Right lobe of liver (tissue), 4 donors: Measurements from ENCODE around the gene GAREM2.

Source experiments
- POLR2A ChIP-seq: fragments of 450-650 bp; IDR thresholded peaks from one replicate; pipeline ENCODE4 v1.6.1; 2017; ENCODE audit warnings: antibody characterized with exemption, mild to moderate bottlenecking
- TF ChIP-seq, protein P1 (sequence below), 4 donors: fragments of 200-600 bp in 3 of 4; fragments of 450-650 bp in 1 of 4; IDR thresholded peaks; one replicate each; pipeline versions ENCODE4 v1.5.1 to v1.8.0; 2016 to 2022; ENCODE audit warnings: antibody characterized with exemption in 4 of 4, mild to moderate bottlenecking in 2 of 4
- donor health status: DM: no; HTN: no; CAD: no.
- donor health status: DM: no; HTN: no; CAD: no.
- donor health status: DM: no; HTN: yes; CAD: no.

DNA sequence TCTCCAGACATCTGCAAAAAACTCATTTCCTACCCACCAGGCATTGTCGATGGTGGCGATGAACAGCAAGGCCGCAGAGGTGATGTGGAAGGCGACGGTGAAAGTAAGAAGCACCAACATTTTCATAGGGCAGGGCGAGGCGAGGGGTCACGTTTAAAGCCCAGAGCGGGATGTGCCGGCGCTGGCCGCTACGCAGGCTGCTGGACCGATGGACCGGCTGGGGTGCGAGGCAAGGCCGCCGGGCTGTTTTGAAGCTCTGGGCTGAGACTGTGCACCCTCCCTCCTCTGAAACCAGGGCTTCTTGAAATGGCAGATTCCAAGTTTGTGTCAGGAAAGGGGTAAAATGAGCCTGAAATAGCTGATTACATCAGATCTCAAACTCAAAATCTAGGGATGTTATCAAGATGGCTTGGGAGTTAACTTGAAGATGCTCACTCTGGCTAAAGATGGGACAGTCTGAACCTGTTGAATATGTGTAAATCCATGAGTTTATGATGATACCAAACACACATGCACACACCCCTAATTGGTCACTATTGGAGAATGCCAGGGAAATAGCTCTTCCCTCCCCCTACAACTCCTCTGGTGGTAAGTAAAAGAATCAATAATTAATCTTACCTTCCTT lies 31.6 kb upstream of the GAREM2 start:
- TF ChIP-seq POLR2A = no peak
- TF ChIP-seq, protein P1, sequence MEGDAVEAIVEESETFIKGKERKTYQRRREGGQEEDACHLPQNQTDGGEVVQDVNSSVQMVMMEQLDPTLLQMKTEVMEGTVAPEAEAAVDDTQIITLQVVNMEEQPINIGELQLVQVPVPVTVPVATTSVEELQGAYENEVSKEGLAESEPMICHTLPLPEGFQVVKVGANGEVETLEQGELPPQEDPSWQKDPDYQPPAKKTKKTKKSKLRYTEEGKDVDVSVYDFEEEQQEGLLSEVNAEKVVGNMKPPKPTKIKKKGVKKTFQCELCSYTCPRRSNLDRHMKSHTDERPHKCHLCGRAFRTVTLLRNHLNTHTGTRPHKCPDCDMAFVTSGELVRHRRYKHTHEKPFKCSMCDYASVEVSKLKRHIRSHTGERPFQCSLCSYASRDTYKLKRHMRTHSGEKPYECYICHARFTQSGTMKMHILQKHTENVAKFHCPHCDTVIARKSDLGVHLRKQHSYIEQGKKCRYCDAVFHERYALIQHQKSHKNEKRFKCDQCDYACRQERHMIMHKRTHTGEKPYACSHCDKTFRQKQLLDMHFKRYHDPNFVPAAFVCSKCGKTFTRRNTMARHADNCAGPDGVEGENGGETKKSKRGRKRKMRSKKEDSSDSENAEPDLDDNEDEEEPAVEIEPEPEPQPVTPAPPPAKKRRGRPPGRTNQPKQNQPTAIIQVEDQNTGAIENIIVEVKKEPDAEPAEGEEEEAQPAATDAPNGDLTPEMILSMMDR (IDR thresholded peaks at IDR 0.05) = no peak
